HuH-7 (cell line): Measurements from ENCODE around the gene KLF9.
"Not testable (repeated sequence)": the region's sequence is repeated elsewhere in the genome, so short reads cannot be mapped to it uniquely, and the experiment has no call there.

Experiments
- DNase-seq: peaks from one replicate; pipeline ENCODE4 v3.0.0; 2011; ENCODE audit warnings: low spot score

KLF9 gene

DNA sequence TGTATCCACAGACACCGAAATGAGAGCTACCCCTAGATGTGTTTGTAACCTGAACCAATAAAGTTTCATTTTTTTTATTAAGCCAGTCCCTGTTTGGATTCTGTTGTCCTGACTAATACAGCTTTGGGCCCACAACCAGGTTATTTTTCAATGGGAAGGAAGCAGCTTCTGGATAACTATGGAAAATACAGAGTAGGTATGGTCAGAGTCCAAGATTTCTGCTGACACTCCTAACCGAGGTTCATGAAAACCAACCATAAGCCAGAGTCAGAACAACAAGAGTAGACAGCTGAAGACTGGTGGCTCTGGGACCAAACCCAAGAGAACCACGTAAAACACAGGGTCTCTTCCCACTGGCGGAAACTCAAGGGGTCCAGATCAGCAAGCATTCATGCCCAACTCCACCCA, 10.8 kb downstream of the KLF9 start:
- DNase-seq, result no peak

DNA sequence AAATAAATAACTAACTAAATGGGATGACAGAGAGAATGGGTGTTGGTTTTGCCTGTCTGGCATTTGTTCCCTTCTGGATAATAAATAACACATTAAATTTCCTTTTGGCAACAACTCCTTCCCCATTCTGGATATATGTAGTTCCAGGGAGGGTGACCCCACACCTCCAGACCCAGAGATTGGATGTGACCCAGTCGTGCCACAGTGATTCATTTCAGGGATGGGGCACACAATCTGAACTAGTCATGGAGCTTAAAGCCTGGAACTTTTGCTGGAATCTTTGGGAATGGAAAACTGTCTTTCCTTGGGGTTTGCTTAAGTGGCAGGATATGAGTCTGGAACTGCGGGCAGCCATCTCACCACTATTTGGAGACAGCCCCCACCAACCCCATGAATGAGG, 11.3 kb downstream of the KLF9 start:
- no peak for DNase-seq

GRCh38 chr9:70402213-70402612, 12.2 kb downstream of the KLF9 start:
- no peak for DNase-seq

DNA sequence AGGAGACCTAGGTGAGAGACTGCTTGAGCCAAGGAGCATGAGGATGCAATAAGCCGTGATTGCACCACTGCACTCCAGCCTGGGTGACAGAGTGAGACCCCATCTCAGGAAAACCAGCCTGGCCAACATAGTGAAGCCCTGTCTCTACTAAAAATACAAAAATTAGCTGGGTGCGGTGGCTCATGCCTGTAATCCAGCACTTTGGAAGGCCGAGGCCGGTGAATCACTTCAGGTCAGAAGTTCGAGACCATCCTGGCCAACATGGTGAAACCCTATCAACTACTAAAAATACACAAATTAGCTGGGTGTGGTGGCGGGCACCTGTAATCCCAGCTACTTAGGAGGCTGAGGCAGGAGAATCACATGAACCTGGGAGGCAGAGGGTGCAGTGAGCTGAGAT, 13.2 kb downstream of the KLF9 start:
- DNase-seq, result not testable (repeated sequence)

DNA sequence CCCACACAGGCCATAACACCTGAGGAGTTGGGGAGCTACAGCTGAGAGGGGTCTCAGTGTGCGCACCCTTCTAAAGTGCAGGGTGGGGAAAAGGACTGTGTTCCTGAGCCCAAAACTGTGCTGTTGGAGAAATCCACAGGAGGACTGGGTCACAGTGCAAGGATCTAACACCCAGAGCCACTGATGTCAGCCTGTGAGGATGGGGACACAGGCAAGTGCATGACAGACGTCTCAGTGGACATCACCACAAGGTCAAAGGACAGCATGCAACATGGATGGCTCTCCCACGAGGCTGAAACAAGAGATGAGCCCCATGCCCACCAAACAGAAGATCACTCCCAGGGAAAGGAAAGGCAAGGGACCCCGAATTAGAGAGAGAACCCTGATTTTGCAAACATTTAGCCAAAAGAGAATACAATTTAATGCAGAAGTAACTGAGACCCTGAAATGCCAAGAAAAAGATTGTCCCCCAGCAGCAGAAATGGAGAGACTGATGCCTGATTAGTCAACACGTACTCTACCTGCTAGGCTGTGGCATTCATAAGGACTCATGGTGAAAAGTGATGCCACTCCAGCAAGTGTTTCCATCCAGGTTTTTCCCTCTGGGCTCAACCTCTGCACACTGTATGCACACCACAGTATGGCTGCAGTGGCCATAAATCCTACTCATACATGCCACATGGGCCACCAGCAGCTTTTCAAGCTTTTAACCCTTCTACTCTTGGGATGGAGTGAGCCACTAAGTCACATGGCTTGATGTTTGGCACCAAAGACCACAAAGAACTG, 14.2 kb downstream of the KLF9 start:
- no peak for DNase-seq

GRCh38 chr9:70399141-70399540, 15.3 kb downstream of the KLF9 start:
- DNase-seq, result no peak

GRCh38 chr9:70398145-70398556, 16.3 kb downstream of the KLF9 start:
- no peak for DNase-seq

- no peak for DNase-seq
Observed at GRCh38 chr9:70395652-70396051, 18.8 kb downstream of the KLF9 start.

DNA sequence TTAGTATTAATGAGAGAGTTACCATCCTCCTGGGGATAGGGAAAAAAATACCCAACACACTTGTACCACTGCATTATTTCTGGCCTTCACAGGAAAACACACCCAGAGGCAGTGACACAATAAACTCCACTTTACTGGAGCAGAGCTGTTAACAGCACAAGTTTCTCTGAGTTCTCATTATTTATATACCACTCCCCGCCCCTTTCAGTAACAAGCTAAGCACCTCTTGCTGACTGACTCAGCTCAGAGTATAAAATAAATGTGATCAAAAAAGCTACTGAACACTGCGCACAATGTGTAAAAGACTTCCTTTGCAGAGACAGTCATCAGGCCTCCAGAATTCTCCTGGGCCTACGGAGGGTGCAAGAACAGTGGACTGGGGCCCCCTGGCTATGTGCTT, 21.6 kb downstream of the KLF9 start:
- DNase-seq, result no peak

- no peak for DNase-seq
Observed at GRCh38 chr9:70392189-70392588, 22.3 kb downstream of the KLF9 start.

- DNase-seq, result no peak
Observed at GRCh38 chr9:70390933-70391341, 23.5 kb downstream of the KLF9 start.

DNA sequence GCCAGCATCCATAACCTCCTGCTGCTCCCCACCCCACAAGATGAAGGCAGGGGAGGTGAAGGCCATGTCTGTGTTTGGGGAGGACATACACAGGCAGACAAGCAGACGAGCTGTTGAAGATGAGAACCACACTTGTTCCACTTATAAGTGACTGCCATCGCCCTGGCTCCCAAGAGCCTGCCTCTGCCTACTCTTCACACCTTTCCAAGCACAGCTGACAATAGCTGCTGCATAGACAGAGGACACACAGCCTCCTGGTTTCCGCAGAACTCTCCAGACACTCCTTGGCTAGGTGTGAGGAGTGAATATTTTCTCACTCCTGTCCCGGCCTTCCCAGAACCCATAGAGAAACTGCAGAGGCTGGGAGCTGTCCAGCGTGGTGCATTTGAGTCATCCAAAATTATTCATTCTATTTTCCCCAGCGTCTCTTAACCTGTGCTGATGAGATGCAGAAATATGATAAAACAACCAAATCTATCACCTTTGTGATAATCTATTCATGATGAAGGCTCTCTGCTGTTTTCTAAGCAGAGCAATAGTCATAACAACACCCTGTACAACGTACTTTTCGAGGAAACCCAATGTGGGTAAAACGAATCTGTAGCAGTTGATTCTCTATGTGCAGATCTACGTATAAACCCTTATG, 24.7 kb downstream of the KLF9 start:
- no peak for DNase-seq

DNA sequence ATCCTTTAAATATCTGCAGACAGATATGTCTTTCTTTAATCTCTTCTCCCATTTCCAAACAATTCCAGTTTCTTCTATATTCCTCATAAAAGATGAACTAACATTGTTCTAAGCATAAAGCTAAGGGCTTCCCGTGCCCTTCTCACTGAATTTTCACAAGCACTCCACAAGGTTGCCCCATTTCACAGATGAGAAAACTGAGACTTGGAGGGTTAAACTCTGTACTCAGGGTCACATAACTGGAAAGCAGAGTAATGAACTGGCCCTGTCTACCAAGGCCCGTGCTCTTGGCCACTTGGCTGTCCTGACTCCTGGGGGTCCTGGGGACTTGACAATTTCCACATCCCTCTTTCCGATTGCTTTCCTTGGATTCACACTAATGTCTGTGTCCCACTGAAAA, 25.3 kb downstream of the KLF9 start:
- DNase-seq, result no peak

DNA sequence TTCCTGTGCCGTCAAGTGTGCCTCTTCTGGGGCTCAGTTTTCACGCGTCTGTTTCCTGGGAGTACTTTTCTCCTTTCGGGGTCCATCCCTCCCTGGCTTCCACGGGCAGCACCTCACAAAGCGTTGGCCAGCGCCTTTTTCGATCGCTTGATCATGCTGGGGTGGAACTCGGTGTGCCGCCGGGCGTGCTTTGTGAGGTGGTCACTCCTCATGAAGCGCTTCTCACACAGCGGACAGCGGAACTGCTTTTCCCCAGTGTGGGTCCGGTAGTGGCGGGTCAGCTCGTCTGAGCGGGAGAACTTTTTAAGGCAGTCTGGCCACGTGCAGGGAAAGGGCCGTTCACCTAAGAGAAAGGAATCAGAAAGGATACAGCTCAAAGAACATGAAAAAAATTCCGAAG, 26.8 kb downstream of the KLF9 start:
- no peak for DNase-seq

DNA sequence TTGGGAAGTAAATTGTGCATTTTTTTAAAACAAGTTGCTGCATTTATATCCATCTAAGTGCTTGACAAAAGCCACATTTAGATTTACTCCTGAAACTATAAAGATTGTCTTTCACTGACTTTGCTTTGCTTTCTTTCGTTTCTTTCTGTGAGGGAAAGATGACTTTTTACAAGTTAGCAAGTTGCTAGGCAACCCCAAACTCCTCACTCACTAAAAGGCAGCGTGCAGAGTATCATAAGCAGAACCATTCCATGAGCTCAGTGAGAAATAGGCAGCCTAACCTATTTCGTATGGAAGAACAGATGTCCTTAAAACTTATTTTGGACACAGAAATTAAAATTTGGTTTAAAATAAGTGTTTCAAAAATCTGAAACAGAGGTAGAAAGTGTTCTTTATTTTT, 29.0 kb downstream of the KLF9 start:
- no peak for DNase-seq

DNA sequence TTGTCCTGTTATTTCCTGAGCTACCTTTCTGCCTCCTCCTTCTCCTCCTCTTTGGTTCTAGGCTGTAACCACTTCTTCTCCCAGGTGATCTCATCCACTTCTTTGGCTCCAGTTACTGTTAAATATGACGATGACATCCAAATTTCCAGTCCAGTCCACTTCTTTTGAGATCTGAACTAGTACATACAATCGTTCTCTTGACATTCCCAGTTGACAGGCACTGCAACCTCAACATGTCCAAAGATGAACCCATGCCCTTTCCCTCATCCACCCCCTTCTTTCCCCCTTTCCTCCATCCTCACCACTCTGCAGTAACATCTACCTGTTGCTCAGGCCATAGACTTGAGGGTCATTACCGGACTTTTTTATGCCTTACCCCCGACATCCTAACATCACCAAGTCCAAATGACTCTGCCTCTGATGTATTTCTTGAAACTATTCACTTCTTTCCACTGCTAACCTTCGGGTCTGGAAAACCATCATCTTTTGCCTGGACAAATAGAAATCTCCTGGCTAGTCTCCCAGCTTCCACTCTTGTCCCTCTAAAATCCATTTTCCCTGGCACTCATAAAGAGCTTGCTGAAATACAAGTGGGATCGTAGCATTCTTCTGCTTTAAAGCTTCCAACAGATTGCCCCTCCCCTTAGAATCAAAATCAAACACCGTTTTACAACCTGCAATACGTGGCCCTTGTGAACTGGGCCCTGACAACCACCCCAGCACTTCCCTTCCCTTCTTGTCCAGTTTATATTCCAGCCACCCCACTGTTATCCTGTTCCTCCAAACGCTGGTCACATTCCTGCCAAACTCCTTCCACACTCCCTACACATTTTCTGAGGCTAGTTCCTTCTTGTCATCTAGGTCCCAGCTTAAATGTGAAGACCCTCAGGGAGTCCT, 31.5 kb downstream of the KLF9 start:
- no peak for DNase-seq

GRCh38 chr9:70382046-70382708, 32.3 kb downstream of the KLF9 start:
- DNase-seq, result no peak

DNA sequence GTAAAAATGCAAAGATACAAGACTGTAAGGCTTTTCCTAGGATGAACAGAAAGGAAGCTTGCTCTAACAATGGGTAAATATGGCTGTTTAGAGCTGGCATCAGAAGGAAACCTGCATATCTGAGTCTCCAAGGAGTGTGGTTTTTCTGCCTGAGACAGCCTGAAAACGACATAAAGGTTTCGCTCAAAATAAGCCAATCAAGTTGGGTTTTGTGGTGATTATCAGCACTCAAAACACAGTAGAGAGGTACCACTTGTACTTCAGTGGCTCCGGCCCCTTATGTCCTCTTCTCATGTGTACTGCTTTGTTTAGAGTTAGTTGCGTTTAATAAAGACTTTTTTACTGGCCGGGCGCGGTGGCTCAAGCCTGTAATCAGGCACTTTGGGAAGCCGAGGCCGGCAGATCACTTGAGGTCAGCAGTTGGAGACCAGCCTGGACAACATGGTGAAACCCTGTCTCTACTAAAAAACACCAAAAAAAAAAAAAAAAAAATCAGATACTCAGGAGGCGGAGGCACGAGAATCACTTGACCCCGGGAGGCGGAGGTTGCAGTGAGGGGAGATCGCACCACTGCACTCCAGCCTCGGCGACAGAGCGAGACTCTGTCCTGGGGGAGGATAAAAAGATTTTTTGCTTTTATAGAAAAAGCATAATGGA, 39.4 kb downstream of the KLF9 start:
- no peak for DNase-seq

GRCh38 chr9:70367305-70367930, 47.0 kb downstream of the KLF9 start:
- no peak for DNase-seq

- DNase-seq, result no peak
Observed at GRCh38 chr9:70363760-70364159, 50.7 kb downstream of the KLF9 start.

DNA sequence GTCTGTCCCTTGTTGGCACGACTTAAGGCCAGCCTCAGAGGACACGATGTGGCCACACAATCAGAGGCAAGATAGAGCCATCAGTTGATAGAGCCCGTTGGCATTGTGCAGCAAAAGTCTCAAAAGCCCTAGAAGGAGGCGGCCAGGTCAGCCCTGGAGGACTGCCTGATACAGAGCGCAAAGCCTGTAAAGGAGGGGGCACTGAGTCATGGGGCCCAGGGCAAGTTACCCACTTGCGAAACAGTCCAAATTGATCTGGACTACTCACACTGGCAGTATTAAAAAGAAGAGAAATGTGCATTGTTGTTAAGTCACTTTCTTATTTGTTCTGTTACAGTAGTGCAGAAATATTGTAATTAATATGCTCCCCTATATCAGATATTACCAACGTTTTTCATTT, 51.5 kb downstream of the KLF9 start:
- no peak for DNase-seq
